Measurements from ENCODE around the gene HOXA9. TPM values are rescaled to one million over a fixed set of nuclear protein-coding genes. Genes with fewer than 3 reads are reported as not detected.

HOXA9 gene
- polyA plus RNA-seq, 1 donor from 2014 or later: not detected

- no peak overlapping the region for H2AFZ ChIP-seq (ENCODE audit: low read depth, low read length)
- H3K27ac ChIP-seq (ENCODE audit: low read length): no peak overlapping the region
- no peaks in the 10 kb centered on the region for H3K36me3 ChIP-seq (ENCODE audit: insufficient read depth, low read length)
- TF ChIP-seq EZH2 (IDR thresholded peaks at IDR 0.05; ENCODE audit: borderline replicate concordance, insufficient read depth, low read length, poor library complexity, severe bottlenecking): no peak
- TF ChIP-seq SMC3 (conservative IDR thresholded peaks at IDR 0.05; ENCODE audit: poor library complexity): no peak
- no peak for TF ChIP-seq MXI1 (conservative IDR thresholded peaks at IDR 0.05; ENCODE audit: poor library complexity, severe bottlenecking)
- TF ChIP-seq TAF1 (IDR thresholded peaks at IDR 0.05; ENCODE audit: low read depth): no peak
- TF ChIP-seq RAD21 (conservative IDR thresholded peaks at IDR 0.05): no peak
- no peak for TF ChIP-seq REST (IDR thresholded peaks at IDR 0.05; ENCODE audit: borderline replicate concordance)
- TF ChIP-seq CTCF (IDR thresholded peaks at IDR 0.05; ENCODE audit: poor library complexity, severe bottlenecking): no peak
- TF ChIP-seq EP300 (conservative IDR thresholded peaks at IDR 0.05; ENCODE audit: poor library complexity, severe bottlenecking): no peak
- TF ChIP-seq POLR2AphosphoS5 (IDR thresholded peaks at IDR 0.05): no peak
- no peaks in the 10 kb centered on the region for H3K9me3 ChIP-seq (ENCODE audit: low read length)
- H3K4me2 ChIP-seq (ENCODE audit: low read length): no peak overlapping the region
- H3K27me3 ChIP-seq (ENCODE audit: insufficient read depth, low read depth, low read length): peaks cover 100% of the 10 kb centered on the region
- H3K79me2 ChIP-seq (replicated peaks; ENCODE audit: insufficient read depth, low read length): no peaks in the 10 kb centered on the region
- H3K9ac ChIP-seq (ENCODE audit: low read length): no peak overlapping the region
- no peak overlapping the region for H3K4me3 ChIP-seq (ENCODE audit: low read length)
- H4K20me1 ChIP-seq (ENCODE audit: insufficient read depth): no peaks in the 10 kb centered on the region
- H3F3A ChIP-seq (ENCODE audit: insufficient read depth, low read length, poor library complexity, severe bottlenecking): no peaks in the 10 kb centered on the region
- H3K9me2 ChIP-seq (ENCODE audit: insufficient read depth, low read length): no peaks in the 10 kb centered on the region
These were observed 44.6 kb upstream of the HOXA9 start for GRCh38 chr7:27209933-27210440.

- Histone ChIP-seq H3K27me3 (ENCODE audit: insufficient read depth, low read depth, low read length) (peaks cover 100% of the 10 kb centered on the region), H3K27ac (ENCODE audit: low read length) (no peak overlapping the region), H3K4me2 (ENCODE audit: low read length) (no peak overlapping the region), H3K9me2 (ENCODE audit: insufficient read depth, low read length) (no peaks in the 10 kb centered on the region), H4K20me1 (ENCODE audit: insufficient read depth) (no peaks in the 10 kb centered on the region), H3K79me2 (replicated peaks; ENCODE audit: insufficient read depth, low read length) (no peaks in the 10 kb centered on the region), H3K36me3 (ENCODE audit: insufficient read depth, low read length) (no peaks in the 10 kb centered on the region), H3K9me3 (ENCODE audit: low read length) (no peaks in the 10 kb centered on the region), H3F3A (ENCODE audit: insufficient read depth, low read length, poor library complexity, severe bottlenecking) (no peaks in the 10 kb centered on the region), H3K9ac (ENCODE audit: low read length) (no peak overlapping the region), H2AFZ (ENCODE audit: low read depth, low read length) (no peak overlapping the region), H3K4me3 (ENCODE audit: low read length) (no peak overlapping the region)
- TF ChIP-seq MXI1 (conservative IDR thresholded peaks at IDR 0.05; ENCODE audit: poor library complexity, severe bottlenecking) (no peak), TAF1 (IDR thresholded peaks at IDR 0.05; ENCODE audit: low read depth) (no peak), RAD21 (conservative IDR thresholded peaks at IDR 0.05) (no peak), EP300 (conservative IDR thresholded peaks at IDR 0.05; ENCODE audit: poor library complexity, severe bottlenecking) (no peak), SMC3 (conservative IDR thresholded peaks at IDR 0.05; ENCODE audit: poor library complexity) (no peak)
These were observed 43.7 kb upstream of the HOXA9 start for GRCh38 chr7:27208998-27209397.

Measured in neural cell (in vitro differentiated cells).